Liver (tissue), 9 donors: ENCODE measurements around the gene MICAL2. TPM values are rescaled to one million over a fixed set of nuclear protein-coding genes. Genes with fewer than 3 reads are reported as not detected.

Source experiments
- DNase-seq: peaks from one replicate; pipeline ENCODE4 v3.0.0-alpha.2; 2017; ENCODE audit warnings: low spot score
- H3K27ac ChIP-seq, 2 donors: one replicate each; pipeline ENCODE4 v1.7.0; 2013; ENCODE audit warnings: inconsistent platforms in 2 of 2, low read length in 2 of 2, control low read depth in 1 of 2, low read depth in 1 of 2, mild to moderate bottlenecking in 1 of 2
- H3K27me3 ChIP-seq, 4 donors: one replicate each; pipeline versions ENCODE4 v1.6.1 to v1.7.0; 2013; ENCODE audit warnings: low read length in 3 of 4, inconsistent platforms in 1 of 4, mild to moderate bottlenecking in 1 of 4, moderate library complexity in 1 of 4; ENCODE audit not compliant: control insufficient read depth in 4 of 4, insufficient read depth in 4 of 4
- H3K36me3 ChIP-seq, 4 donors: one replicate each; pipeline versions ENCODE4 v1.6.1 to v1.7.0; 2013; ENCODE audit warnings: low read length in 3 of 4, mild to moderate bottlenecking in 3 of 4, low read depth in 1 of 4, moderate library complexity in 1 of 4; ENCODE audit not compliant: control insufficient read depth in 4 of 4, insufficient read depth in 3 of 4
- H3K4me1 ChIP-seq, 4 donors: one replicate each; pipeline versions ENCODE4 v1.6.1 to v1.7.0; 2013; ENCODE audit warnings: low read length in 3 of 4, mild to moderate bottlenecking in 3 of 4, moderate library complexity in 1 of 4; ENCODE audit not compliant: control insufficient read depth in 4 of 4, insufficient read depth in 4 of 4
- H3K4me3 ChIP-seq, 3 donors: one replicate each; pipeline versions ENCODE4 v1.6.1 to v1.7.0; 2013; ENCODE audit warnings: low read length in 3 of 3, control low read depth in 1 of 3, low read depth in 1 of 3, mild to moderate bottlenecking in 1 of 3
- H3K9ac ChIP-seq, 2 donors: one replicate each; pipeline ENCODE4 v1.7.0; 2013; ENCODE audit warnings: low read length in 2 of 2, mild to moderate bottlenecking in 2 of 2, moderate library complexity in 2 of 2, control low read depth in 1 of 2, low read depth in 1 of 2
- H3K9me3 ChIP-seq, 4 donors: one replicate each; pipeline versions ENCODE4 v1.6.1 to v1.7.0; 2013; ENCODE audit warnings: low read length in 3 of 4; ENCODE audit not compliant: control insufficient read depth in 4 of 4
- ATF3 ChIP-seq: IDR thresholded peaks from 2 replicates; pipeline ENCODE4 v1.6.1; 2016; ENCODE audit warnings: antibody characterized with exemption
- CTCF ChIP-seq: fragments of 150-350 bp; IDR thresholded peaks from 2 replicates; pipeline ENCODE4 v1.5.1; 2017; ENCODE audit warnings: improper control_type of control experiment, low read depth, low read length; ENCODE audit not compliant: missing input control
- EGR1 ChIP-seq, 2 donors: IDR thresholded peaks; 2 replicates each; pipeline ENCODE4 v1.6.1; 2016 to 2018; ENCODE audit warnings: antibody characterized with exemption in 2 of 2, low read depth in 2 of 2
- FOXA1 ChIP-seq: IDR thresholded peaks from 2 replicates; pipeline ENCODE4 v1.6.1; 2016; ENCODE audit warnings: antibody characterized with exemption
- FOXA2 ChIP-seq: IDR thresholded peaks from 2 replicates; pipeline ENCODE4 v1.6.1; 2016; ENCODE audit warnings: antibody characterized with exemption
- GABPA ChIP-seq, 2 donors: IDR thresholded peaks in 1 of 2; conservative IDR thresholded peaks in 1 of 2; 2 replicates each; pipeline ENCODE4 v1.6.1; 2016; ENCODE audit warnings: antibody characterized with exemption in 2 of 2, mild to moderate bottlenecking in 1 of 2, moderate library complexity in 1 of 2
- HNF4A ChIP-seq, 2 donors: conservative IDR thresholded peaks; 2 replicates each; pipeline ENCODE4 v1.6.1; 2016; ENCODE audit warnings: antibody characterized with exemption in 2 of 2, mild to moderate bottlenecking in 2 of 2
- HNF4G ChIP-seq: IDR thresholded peaks from 2 replicates; pipeline ENCODE4 v1.6.1; 2016; ENCODE audit warnings: antibody characterized with exemption
- JUND ChIP-seq, 2 donors: IDR thresholded peaks; 2 replicates each; pipeline ENCODE4 v1.6.1; 2016; ENCODE audit warnings: antibody characterized with exemption in 2 of 2
- NR2F2 ChIP-seq: IDR thresholded peaks from 2 replicates; pipeline ENCODE4 v1.6.1; 2016; ENCODE audit warnings: antibody characterized with exemption
- RAD21 ChIP-seq, 2 donors: IDR thresholded peaks; 2 replicates each; pipeline ENCODE4 v1.6.1; 2016; ENCODE audit warnings: antibody characterized with exemption in 2 of 2, mild to moderate bottlenecking in 2 of 2
- RXRA ChIP-seq, 2 donors: IDR thresholded peaks; 2 replicates each; pipeline ENCODE4 v1.6.1; 2017 to 2018; ENCODE audit warnings: antibody characterized with exemption in 2 of 2, mild to moderate bottlenecking in 1 of 2
- SP1 ChIP-seq: IDR thresholded peaks from 2 replicates; pipeline ENCODE4 v1.6.1; 2018; ENCODE audit warnings: antibody characterized with exemption, mild to moderate bottlenecking
- TAF1 ChIP-seq: conservative IDR thresholded peaks from 2 replicates; pipeline ENCODE4 v1.6.1; 2016; ENCODE audit warnings: antibody characterized with exemption, mild to moderate bottlenecking
- YY1 ChIP-seq: IDR thresholded peaks from 2 replicates; pipeline ENCODE4 v1.6.1; 2016; ENCODE audit warnings: antibody characterized with exemption, mild to moderate bottlenecking
- ZBTB33 ChIP-seq: IDR thresholded peaks from 2 replicates; pipeline ENCODE4 v1.6.1; 2016; ENCODE audit warnings: antibody characterized with exemption
- WGBS: extraction: QIAGEN DNeasy Blood & Tissue Kit; methylation state at CpG from one replicate; pipeline ENCODE4 v1.1.7; 2013; 5-methylcytosine and 5-hydroxymethylcytosine counted together
- polyA plus RNA-seq, 2 donors: library from polyadenylated mRNA; stranded (reverse) in 1 of 2; unstranded in 1 of 2; fragments of 200-250 nt in 1 of 2; fragments of >200 nt in 1 of 2; fragmentation: Nextera tagmentation in 1 of 2; extraction: Ambion mirVana in 1 of 2; gene quantifications; one replicate each; pipeline versions ENCODE4 v1.2.1 to v1.2.3, GENCODE V29; 2013 to 2015
- total RNA-seq, 2 donors: library from RNA; depleted of rRNA; stranded (reverse); fragments of >200 nt; gene quantifications; one replicate each; pipeline ENCODE4 v1.2.3, GENCODE V29; 2014
- TF ChIP-seq, protein P1 (sequence below): IDR thresholded peaks from 2 replicates; pipeline ENCODE4 v1.6.1; 2016; ENCODE audit warnings: antibody characterized with exemption
- TF ChIP-seq, protein P2 (sequence below): IDR thresholded peaks from 2 replicates; pipeline ENCODE4 v1.6.1; 2016; ENCODE audit warnings: antibody characterized with exemption, mild to moderate bottlenecking
- donor health status: healthy.
- donor health status: healthy.
- donor health status: healthy.
- donor health status: healthy.
- donor health status: healthy.

MICAL2 gene
- total and polyA plus RNA-seq, 4 donors = 17.5 to 113 (median 42.9) TPM

- 85% methylated on average over 9 of the region's 9 CpGs for WGBS
- Histone ChIP-seq H3K9me3 (no peaks in the 10 kb centered on the region), H3K9ac (no peak overlapping the region), H3K4me3 (no peak overlapping the region), H3K27ac (no peak overlapping the region), H3K27me3 (no peaks in the 10 kb centered on the region), H3K36me3 (peaks cover 0 to 2% (median 0%) of the 10 kb centered on the region in 4 donors), H3K4me1 (peaks cover 2 to 5% (median 3%) of the 10 kb centered on the region in 4 donors)
- DNase-seq = peak; percentile 77
- no peak for TF ChIP-seq RXRA (IDR thresholded peaks at IDR 0.05)
- no peak for TF ChIP-seq TAF1
- no peak for TF ChIP-seq GABPA (IDR thresholded peaks at IDR 0.05 in 1 of 2, conservative IDR thresholded peaks at IDR 0.05 in 1 of 2)
- TF ChIP-seq, protein P1, sequence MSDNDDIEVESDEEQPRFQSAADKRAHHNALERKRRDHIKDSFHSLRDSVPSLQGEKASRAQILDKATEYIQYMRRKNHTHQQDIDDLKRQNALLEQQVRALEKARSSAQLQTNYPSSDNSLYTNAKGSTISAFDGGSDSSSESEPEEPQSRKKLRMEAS = no peak
- TF ChIP-seq FOXA2 = no peak
- TF ChIP-seq SP1 = no peak
- no peak for TF ChIP-seq RAD21 (IDR thresholded peaks at IDR 0.05)
- no peak for TF ChIP-seq YY1
- TF ChIP-seq EGR1 (IDR thresholded peaks at IDR 0.05; ENCODE audit: low read depth in 2 of 2) = no peak
- no peak for TF ChIP-seq HNF4G
- no peak for TF ChIP-seq ATF3
- no peak for TF ChIP-seq CTCF
- TF ChIP-seq HNF4A (conservative IDR thresholded peaks at IDR 0.05) = no peak
- no peak for TF ChIP-seq FOXA1
- no peak for TF ChIP-seq NR2F2
- no peak for TF ChIP-seq JUND (IDR thresholded peaks at IDR 0.05)
- TF ChIP-seq, protein P2, sequence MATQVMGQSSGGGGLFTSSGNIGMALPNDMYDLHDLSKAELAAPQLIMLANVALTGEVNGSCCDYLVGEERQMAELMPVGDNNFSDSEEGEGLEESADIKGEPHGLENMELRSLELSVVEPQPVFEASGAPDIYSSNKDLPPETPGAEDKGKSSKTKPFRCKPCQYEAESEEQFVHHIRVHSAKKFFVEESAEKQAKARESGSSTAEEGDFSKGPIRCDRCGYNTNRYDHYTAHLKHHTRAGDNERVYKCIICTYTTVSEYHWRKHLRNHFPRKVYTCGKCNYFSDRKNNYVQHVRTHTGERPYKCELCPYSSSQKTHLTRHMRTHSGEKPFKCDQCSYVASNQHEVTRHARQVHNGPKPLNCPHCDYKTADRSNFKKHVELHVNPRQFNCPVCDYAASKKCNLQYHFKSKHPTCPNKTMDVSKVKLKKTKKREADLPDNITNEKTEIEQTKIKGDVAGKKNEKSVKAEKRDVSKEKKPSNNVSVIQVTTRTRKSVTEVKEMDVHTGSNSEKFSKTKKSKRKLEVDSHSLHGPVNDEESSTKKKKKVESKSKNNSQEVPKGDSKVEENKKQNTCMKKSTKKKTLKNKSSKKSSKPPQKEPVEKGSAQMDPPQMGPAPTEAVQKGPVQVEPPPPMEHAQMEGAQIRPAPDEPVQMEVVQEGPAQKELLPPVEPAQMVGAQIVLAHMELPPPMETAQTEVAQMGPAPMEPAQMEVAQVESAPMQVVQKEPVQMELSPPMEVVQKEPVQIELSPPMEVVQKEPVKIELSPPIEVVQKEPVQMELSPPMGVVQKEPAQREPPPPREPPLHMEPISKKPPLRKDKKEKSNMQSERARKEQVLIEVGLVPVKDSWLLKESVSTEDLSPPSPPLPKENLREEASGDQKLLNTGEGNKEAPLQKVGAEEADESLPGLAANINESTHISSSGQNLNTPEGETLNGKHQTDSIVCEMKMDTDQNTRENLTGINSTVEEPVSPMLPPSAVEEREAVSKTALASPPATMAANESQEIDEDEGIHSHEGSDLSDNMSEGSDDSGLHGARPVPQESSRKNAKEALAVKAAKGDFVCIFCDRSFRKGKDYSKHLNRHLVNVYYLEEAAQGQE = no peak
- no peak for TF ChIP-seq ZBTB33
Observed at GRCh38 chr11:12116425-12117032, 6.1 kb downstream of the MICAL2 start.
